H9 (cell line): ENCODE measurements around the gene RNASET2. TPM values are rescaled to one million over a fixed set of nuclear protein-coding genes. Genes with fewer than 3 reads are reported as not detected.

Experiments
- DNase-seq: peaks from one replicate; pipeline ENCODE4 v3.0.0-alpha.2; 2017
- H2AFZ ChIP-seq: one replicate; pipeline ENCODE4 v1.6.1; 2013; ENCODE audit warnings: mild to moderate bottlenecking, low read length, control low read depth, moderate library complexity
- H2AK5ac ChIP-seq: 2 replicates; pipeline ENCODE4 v1.6.1; 2013; ENCODE audit warnings: low read length, control low read depth, mixed read lengths; ENCODE audit not compliant: insufficient read length
- H2BK120ac ChIP-seq: one replicate; pipeline ENCODE4 v1.6.1; 2013; ENCODE audit warnings: low read depth, mild to moderate bottlenecking, low read length, control low read depth, inconsistent platforms; ENCODE audit not compliant: poor library complexity, severe bottlenecking
- H2BK12ac ChIP-seq: 2 replicates; pipeline ENCODE4 v1.6.1; 2013; ENCODE audit warnings: low read length, control low read depth, mixed read lengths, low read depth; ENCODE audit not compliant: insufficient read length
- H2BK15ac ChIP-seq: 2 replicates; pipeline ENCODE4 v1.6.1; 2013; ENCODE audit warnings: low read depth, low read length, control low read depth
- H2BK20ac ChIP-seq: one replicate; pipeline ENCODE4 v1.6.1; 2013; ENCODE audit warnings: low read depth, mild to moderate bottlenecking, low read length, control low read depth, inconsistent platforms; ENCODE audit not compliant: poor library complexity, severe bottlenecking
- H2BK5ac ChIP-seq: 2 replicates; pipeline ENCODE4 v1.6.1; 2013; ENCODE audit warnings: low read length, control low read depth, mixed read lengths; ENCODE audit not compliant: insufficient read length
- H3K14ac ChIP-seq: 2 replicates; pipeline ENCODE4 v1.6.1; 2013; ENCODE audit warnings: low read length, control low read depth; ENCODE audit not compliant: insufficient read depth
- H3K18ac ChIP-seq: 2 replicates; pipeline ENCODE4 v1.6.1; 2013; ENCODE audit warnings: low read depth, mild to moderate bottlenecking, mixed read lengths, low read length, control low read depth; ENCODE audit not compliant: insufficient read length
- H3K23ac ChIP-seq: 2 replicates; pipeline ENCODE4 v1.6.1; 2013; ENCODE audit warnings: low read length, control low read depth, mixed read lengths, low read depth; ENCODE audit not compliant: insufficient read length
- H3K23me2 ChIP-seq: 2 replicates; pipeline ENCODE4 v1.6.1; 2013; ENCODE audit warnings: low read depth, mild to moderate bottlenecking, mixed read lengths, low read length, control low read depth; ENCODE audit not compliant: insufficient read length, poor library complexity, severe bottlenecking
- H3K27ac ChIP-seq: 2 replicates; pipeline ENCODE4 v1.5.1; 2013; ENCODE audit warnings: low read length, control low read depth, mixed read lengths, low read depth; ENCODE audit not compliant: insufficient read length
- H3K27me3 ChIP-seq: 2 replicates; pipeline ENCODE4 v1.6.1; 2013; ENCODE audit warnings: low read length, control low read depth, inconsistent platforms; ENCODE audit not compliant: insufficient read depth
- H3K4ac ChIP-seq: 2 replicates; pipeline ENCODE4 v1.6.1; 2013; ENCODE audit warnings: low read depth, mild to moderate bottlenecking, control low read depth, inconsistent platforms, low read length, moderate library complexity
- H3K4me1 ChIP-seq: 2 replicates; pipeline ENCODE4 v1.6.1; 2013; ENCODE audit warnings: low read length, control low read depth, inconsistent platforms; ENCODE audit not compliant: insufficient read depth
- H3K4me2 ChIP-seq: 2 replicates; pipeline ENCODE4 v1.6.1; 2013; ENCODE audit warnings: low read length, control low read depth, mixed read lengths; ENCODE audit not compliant: insufficient read length, insufficient read depth
- H3K56ac ChIP-seq: 2 replicates; pipeline ENCODE4 v1.6.1; 2013; ENCODE audit warnings: low read depth, mild to moderate bottlenecking, mixed read lengths, low read length, control low read depth; ENCODE audit not compliant: insufficient read length
- H3K79me1 ChIP-seq: 2 replicates; pipeline ENCODE4 v1.6.1; 2013; ENCODE audit warnings: low read depth, mild to moderate bottlenecking, moderate library complexity, low read length, control low read depth, inconsistent platforms; ENCODE audit not compliant: insufficient read depth, poor library complexity, severe bottlenecking
- H3K79me2 ChIP-seq: 2 replicates; pipeline ENCODE4 v1.6.1; 2013; ENCODE audit warnings: low read length, control low read depth, inconsistent platforms; ENCODE audit not compliant: insufficient read depth
- H3K9ac ChIP-seq: 2 replicates; pipeline ENCODE4 v1.6.1; 2013; ENCODE audit warnings: low read length, control low read depth, mixed read lengths; ENCODE audit not compliant: insufficient read length; ENCODE audit errors: extremely low read depth
- H3K9me3 ChIP-seq: one replicate; pipeline ENCODE4 v1.6.1; 2013; ENCODE audit warnings: low read depth, low read length, inconsistent platforms; ENCODE audit not compliant: control insufficient read depth
- H3T11ph ChIP-seq: one replicate; pipeline ENCODE4 v1.6.1; 2013; ENCODE audit warnings: mild to moderate bottlenecking, low read length, control low read depth, inconsistent platforms
- H4K20me1 ChIP-seq: one replicate; pipeline ENCODE4 v1.6.1; 2013; ENCODE audit not compliant: control insufficient read depth, insufficient read length, insufficient read depth
- H4K5ac ChIP-seq: 2 replicates; pipeline ENCODE4 v1.6.1; 2013; ENCODE audit warnings: low read depth, mild to moderate bottlenecking, mixed read lengths, low read length, control low read depth; ENCODE audit not compliant: insufficient read length
- H4K8ac ChIP-seq: replicated peaks from 2 replicates; pipeline ENCODE4 v1.6.1; 2013; ENCODE audit warnings: low read length, control low read depth, mixed read lengths, low read depth; ENCODE audit not compliant: insufficient read length
- H4K91ac ChIP-seq: 2 replicates; pipeline ENCODE4 v1.6.1; 2013; ENCODE audit warnings: low read depth, mild to moderate bottlenecking, moderate library complexity, mixed read lengths, low read length, control low read depth; ENCODE audit not compliant: insufficient read length
- H3K27ac Mint-ChIP-seq, 3 experiments: 2 replicates in 2 of 3; 3 replicates in 1 of 3; pipeline ENCODE4 v1.8.0; 2020 to 2021; ENCODE audit warnings: mixed read lengths in 3 of 3, mild to moderate bottlenecking in 1 of 3, moderate library complexity in 1 of 3
- H3K27me3 Mint-ChIP-seq: 2 replicates; pipeline ENCODE4 v1.8.0; 2021; ENCODE audit warnings: low read depth, mild to moderate bottlenecking, moderate library complexity, mixed read lengths
- H3K36me3 Mint-ChIP-seq, 3 experiments: 2 replicates in 2 of 3; 3 replicates in 1 of 3; pipeline ENCODE4 v1.8.0; 2020 to 2021; ENCODE audit warnings: low read depth in 3 of 3, mixed read lengths in 3 of 3; ENCODE audit not compliant: insufficient read depth in 1 of 3
- H3K4me1 Mint-ChIP-seq, 2 experiments: 2 replicates each; pipeline ENCODE4 v1.8.0; 2020; ENCODE audit warnings: mixed read lengths in 2 of 2
- H3K4me3 Mint-ChIP-seq, 2 experiments: 2 replicates in 1 of 2; 3 replicates in 1 of 2; pipeline ENCODE4 v1.8.0; 2020 to 2021; ENCODE audit warnings: mild to moderate bottlenecking in 2 of 2, mixed read lengths in 2 of 2, moderate library complexity in 1 of 2
- H3K9me3 Mint-ChIP-seq, 2 experiments: 2 replicates in 1 of 2; 3 replicates in 1 of 2; pipeline ENCODE4 v1.8.0; 2020; ENCODE audit warnings: mild to moderate bottlenecking in 2 of 2, mixed read lengths in 2 of 2, moderate library complexity in 1 of 2
- CTCF ChIP-seq: fragments of 200-600 bp; sonication (generic); conservative IDR thresholded peaks from 3 replicates; pipeline ENCODE4 v1.8.0; 2021; ENCODE audit warnings: antibody characterized with exemption, mild to moderate bottlenecking
- WGBS: extraction: QIAGEN DNeasy Blood & Tissue Kit; methylation state at CpG from one replicate; pipeline ENCODE4 v1.1.7; 2013; ENCODE audit warnings: missing lambda C conversion rate, low lambda C conversion rate, mixed read lengths; ENCODE audit not compliant: insufficient read length; ENCODE audit errors: extremely low coverage; 5-methylcytosine and 5-hydroxymethylcytosine counted together
- total RNA-seq: library from RNA; stranded (reverse); gene quantifications from 2 replicates; pipeline ENCODE4 v1.2.1, GENCODE V29; 2021

Gene RNASET2
- total RNA-seq, 1 experiment from 2014 or later: 28.2 TPM

GRCh38 chr6:166987448-166987847, 31.1 kb upstream of the RNASET2 start:
- Histone ChIP-seq H2BK15ac (no peak overlapping the region), H4K20me1 (no peaks in the 10 kb centered on the region), H3K4me1 (peaks cover 7% of the 10 kb centered on the region), H2BK120ac (no peak overlapping the region), H2BK20ac (no peak overlapping the region), H3K9me3 (no peaks in the 10 kb centered on the region), H3K27ac (no peak overlapping the region), H3K23ac (no peak overlapping the region), H3K56ac (no peak overlapping the region), H3T11ph (no peak overlapping the region), H2AFZ (no peak overlapping the region), H3K4ac (no peak overlapping the region), H3K4me2 (no peak overlapping the region), H2AK5ac (no peak overlapping the region), H3K23me2 (no peaks in the 10 kb centered on the region), H2BK5ac (no peak overlapping the region), H3K27me3 (no peaks in the 10 kb centered on the region), H2BK12ac (no peak overlapping the region), H3K79me1 (no peaks in the 10 kb centered on the region), H4K8ac (no peak overlapping the region), H3K79me2 (no peaks in the 10 kb centered on the region), H3K9ac (no peak overlapping the region), H3K14ac (no peak overlapping the region), H3K18ac (no peak overlapping the region), H4K91ac (no peak overlapping the region), H4K5ac (no peak overlapping the region)
- Mint-ChIP-seq H3K4me1 (peaks cover 28 to 32% of the 10 kb centered on the region in 2 experiments), H3K27ac (peak overlapping the region in 1 of 3 experiments; percentile 24; a peak in 2 of 7 replicates), H3K27me3 (no peaks in the 10 kb centered on the region), H3K4me3 (no peak overlapping the region), H3K9me3 (peaks cover 3% of the 10 kb centered on the region in 2 experiments; a peak in 4 of 5 replicates), H3K36me3 (peaks cover 27 to 33% (median 32%) of the 10 kb centered on the region in 3 experiments)
- no CpG with 5 or more reads among the region's 6 CpGs for WGBS
- DNase-seq: no peak
- no peak for TF ChIP-seq CTCF
